HepG2 (cell line): ENCODE measurements around the gene ADPRH. TPM values are rescaled to one million over a fixed set of nuclear protein-coding genes. Genes with fewer than 3 reads are reported as not detected.

Experiments
- ATAC-seq: fragments of 200-7000 bp; cut with Tn5 transposase; 3 replicates; pipeline ENCODE4 v1.9.1; 2020; ENCODE audit warnings: mild to moderate bottlenecking, moderate library complexity
- BruUV-seq: library from RNA; stranded (reverse); fragments of 400-500 nt; replicated peaks from 2 replicates; lab custom pipeline; 2021; lab: Mats Ljungman, UMichigan
- CTCF ChIA-PET: fragments of 300-600 bp; formaldehyde crosslinking; extraction: SDS; loops from one replicate; lab custom pipeline; 2021; ENCODE audit warnings: low total read pairs, inconsistent platforms, low intra/inter-chr PET ratio; lab: Yijun Ruan, JAX
- POLR2A ChIA-PET: fragments of 350-600 bp; sonication (Branson Sonifier 250); formaldehyde crosslinking; loops from one replicate; lab custom pipeline; 2020; ENCODE audit warnings: antibody characterized with exemption, inconsistent platforms; lab: Yijun Ruan, JAX
- DNase-seq: peaks from one replicate; pipeline ENCODE4 v3.0.0-alpha.2; 2015; ENCODE audit warnings: low spot score
- FAIRE-seq: peaks from 3 replicates; lab custom pipeline; 2011; peaks lifted over from hg19 to GRCh38; lab: Jason Lieb, UNC
- H2AFZ ChIP-seq: one replicate; pipeline ENCODE4 v1.6.1; 2011; ENCODE audit warnings: low read length, inconsistent platforms
- H3K27ac ChIP-seq: fragments of 300-600 bp; 3 replicates; pipeline ENCODE4 v1.8.0; 2011; ENCODE audit warnings: mixed run types, mild to moderate bottlenecking, mixed read lengths, low read length, inconsistent platforms; ENCODE audit not compliant: insufficient read depth; ENCODE audit errors: extremely low read length
- H3K27me3 ChIP-seq, 2 experiments: fragments of 200-600 bp in 1 of 2; 2 replicates in 1 of 2; 3 replicates in 1 of 2; pipeline versions ENCODE4 v1.6.0 to v1.8.0; 2011; ENCODE audit warnings: low read length in 2 of 2, mild to moderate bottlenecking in 2 of 2, moderate library complexity in 2 of 2, inconsistent platforms in 1 of 2; ENCODE audit not compliant: insufficient read depth in 2 of 2, control insufficient read depth in 1 of 2
- H3K36me3 ChIP-seq, 2 experiments: fragments of 200-600 bp in 1 of 2; replicated peaks in 1 of 2; 2 replicates in 1 of 2; 3 replicates in 1 of 2; pipeline versions ENCODE4 v1.5.1 to v1.8.0; 2011; ENCODE audit warnings: low read length in 2 of 2, inconsistent platforms in 1 of 2; ENCODE audit not compliant: insufficient read depth in 2 of 2, control insufficient read depth in 1 of 2
- H3K4me1 ChIP-seq: 2 replicates; pipeline ENCODE4 v1.5.1; 2012; ENCODE audit warnings: low read length, inconsistent platforms; ENCODE audit not compliant: insufficient read depth
- H3K4me2 ChIP-seq: 2 replicates; pipeline ENCODE4 v1.6.0; 2011; ENCODE audit warnings: low read depth, low read length, inconsistent platforms
- H3K4me3 ChIP-seq, 3 experiments: fragments of 200-600 bp in 1 of 3; sonication (generic), shearing (Covaris generic) in 1 of 3; replicated peaks in 1 of 3; 2 replicates each; pipeline ENCODE4 v1.5.1; 2011 to 2016; ENCODE audit warnings: low read length in 3 of 3, inconsistent platforms in 2 of 3, low read depth in 2 of 3, mild to moderate bottlenecking in 2 of 3, control low read depth in 1 of 3, mixed read lengths in 1 of 3; ENCODE audit not compliant: insufficient read depth in 1 of 3
- H3K79me2 ChIP-seq: one replicate; pipeline ENCODE4 v1.6.1; 2011; ENCODE audit warnings: low read length, inconsistent platforms; ENCODE audit not compliant: insufficient read depth
- H3K9ac ChIP-seq: 2 replicates; pipeline ENCODE4 v1.6.0; 2011; ENCODE audit warnings: mild to moderate bottlenecking, low read depth, low read length, inconsistent platforms; ENCODE audit not compliant: insufficient read depth
- H3K9me3 ChIP-seq: 2 replicates; pipeline ENCODE4 v1.5.1; 2012; ENCODE audit warnings: mild to moderate bottlenecking, low read length
- H4K20me1 ChIP-seq: 2 replicates; pipeline ENCODE4 v1.6.0; 2011; ENCODE audit warnings: inconsistent platforms, mild to moderate bottlenecking, low read length, moderate library complexity; ENCODE audit not compliant: insufficient read depth
- AHDC1 ChIP-seq: sonication (generic); formaldehyde crosslinking; IDR thresholded peaks from 2 replicates; pipeline ENCODE4 v1.5.1; 2020; ENCODE audit warnings: mild to moderate bottlenecking, missing genetic modification reagents, borderline replicate concordance
- FOSL2 ChIP-seq: sonication (generic); formaldehyde crosslinking; IDR thresholded peaks from 2 replicates; pipeline ENCODE4 v1.4.0; 2020; ENCODE audit warnings: missing genetic modification reagents
- GLMP ChIP-seq: sonication (generic); formaldehyde crosslinking; IDR thresholded peaks from 2 replicates; pipeline ENCODE4 v1.9.0; 2021; ENCODE audit warnings: missing genetic modification reagents, mild to moderate bottlenecking, borderline replicate concordance
- GPBP1L1 ChIP-seq: sonication (generic); formaldehyde crosslinking; IDR thresholded peaks from 2 replicates; pipeline ENCODE4 v1.5.0; 2020; ENCODE audit warnings: mild to moderate bottlenecking, missing genetic modification reagents
- MXD3 ChIP-seq: IDR thresholded peaks from 2 replicates; pipeline ENCODE4 v1.6.1; 2016; ENCODE audit warnings: mild to moderate bottlenecking, missing biosample characterization, missing genetic modification reagents
- NPAS2 ChIP-seq: sonication (generic); formaldehyde crosslinking; IDR thresholded peaks from 2 replicates; pipeline ENCODE4 v1.8.0; 2022; ENCODE audit warnings: mild to moderate bottlenecking, missing genetic modification reagents, borderline replicate concordance
- PPARG ChIP-seq: conservative IDR thresholded peaks from 2 replicates; pipeline ENCODE4 v1.6.1; 2016; ENCODE audit warnings: missing biosample characterization, missing genetic modification reagents
- SIN3B ChIP-seq: fragments of 150-350 bp; IDR thresholded peaks from 2 replicates; pipeline ENCODE4 v1.6.1; 2014; ENCODE audit warnings: low read length
- SMAD9 ChIP-seq: sonication (generic); formaldehyde crosslinking; IDR thresholded peaks from 2 replicates; pipeline ENCODE4 v1.5.1; 2020; ENCODE audit warnings: mild to moderate bottlenecking, missing genetic modification reagents
- SMARCC2 ChIP-seq: fragments of 450-650 bp; IDR thresholded peaks from 2 replicates; pipeline ENCODE4 v1.6.1; 2017; ENCODE audit warnings: antibody characterized with exemption, mild to moderate bottlenecking
- SRY ChIP-seq: sonication (generic); formaldehyde crosslinking; IDR thresholded peaks from 2 replicates; pipeline ENCODE4 v1.8.0; 2022; ENCODE audit warnings: mild to moderate bottlenecking, missing genetic modification reagents
- TARDBP ChIP-seq: sonication (generic); formaldehyde crosslinking; IDR thresholded peaks from 2 replicates; pipeline ENCODE4 v1.8.0; 2022; ENCODE audit warnings: mild to moderate bottlenecking, missing genetic modification reagents
- TBX2 ChIP-seq: sonication (generic); formaldehyde crosslinking; IDR thresholded peaks from 2 replicates; pipeline ENCODE4 v1.5.0; 2020; ENCODE audit warnings: missing genetic modification reagents, mild to moderate bottlenecking, borderline replicate concordance
- TOE1 ChIP-seq: sonication (generic); formaldehyde crosslinking; IDR thresholded peaks from 2 replicates; pipeline ENCODE4 v1.4.0; 2020; ENCODE audit warnings: mild to moderate bottlenecking, missing genetic modification reagents
- ZMYM2 ChIP-seq: sonication (generic); formaldehyde crosslinking; IDR thresholded peaks from 2 replicates; pipeline ENCODE4 v1.8.0; 2022; ENCODE audit warnings: mild to moderate bottlenecking, missing genetic modification reagents
- ZNF136 ChIP-seq: sonication (generic); formaldehyde crosslinking; IDR thresholded peaks from 2 replicates; pipeline ENCODE4 v1.8.1; 2022; ENCODE audit warnings: low read depth, mild to moderate bottlenecking, moderate library complexity, missing genetic modification reagents
- ZNF180 ChIP-seq: sonication (generic); formaldehyde crosslinking; IDR thresholded peaks from 2 replicates; pipeline ENCODE4 v1.4.0; 2020; ENCODE audit warnings: low read depth, missing genetic modification reagents, borderline replicate concordance
- ZNF547 ChIP-seq: sonication (generic); formaldehyde crosslinking; IDR thresholded peaks from 2 replicates; pipeline ENCODE4 v1.5.1; 2020; ENCODE audit warnings: mild to moderate bottlenecking, missing genetic modification reagents
- ZNF841 ChIP-seq: sonication (generic); formaldehyde crosslinking; IDR thresholded peaks from 2 replicates; pipeline ENCODE4 v1.8.1; 2023; ENCODE audit warnings: missing genetic modification reagents, borderline replicate concordance
- WGBS: methylation state at CpG from one replicate; pipeline ENCODE4 v1.1.6; 2017; ENCODE audit warnings: low lambda C conversion rate; 5-methylcytosine and 5-hydroxymethylcytosine counted together
- in situ Hi-C: cut with HindIII; loops from 2 replicates; pipeline ENCODE4 v1.10.0; 2017; ENCODE audit warnings: low pct_unique_long_range_greater_than_20kb; ENCODE audit not compliant: extremely low pct_ligation_motif_present
- intact Hi-C: fragments of 100-400 bp; cut with micrococcal nuclease; formaldehyde crosslinking; loops from one replicate; pipeline ENCODE4 v1.10.0; 2022; ENCODE audit not compliant: unreplicated experiment
- polyA plus RNA-seq, 8 experiments: library from polyadenylated mRNA; depleted of rRNA in 3 of 8; stranded (reverse) in 7 of 8; unstranded in 1 of 8; fragments of >200 nt; fragmentation: Illumina TruSeq in 4 of 8; extraction: Trizol in 4 of 8; gene quantifications; 2 replicates each; pipeline versions ENCODE4 v1.2.1 to v1.2.3, GENCODE V29; 2011 to 2016; ENCODE audit warnings: low read depth in 4 of 8, missing spikeins in 1 of 8, mixed read lengths in 1 of 8; ENCODE audit not compliant: insufficient read depth in 1 of 8
- total RNA-seq, 5 experiments: library from RNA; depleted of rRNA; stranded (reverse); fragments of >200 nt; fragmentation: Illumina TruSeq; extraction: Trizol; gene quantifications; 2 replicates each; pipeline ENCODE4 v1.2.3, GENCODE V29; 2016; ENCODE audit warnings: low read depth in 1 of 5

ADPRH gene
- total and polyA plus RNA-seq, 2 of the 13 experiments (the other 11 are each of a cell fraction or from before 2014, with no cell fraction given): 0.01 to 0.15 TPM

- BruUV-seq: no TSS peak
- DNase-seq: no peak
- Histone ChIP-seq H3K79me2 (no peaks in the 10 kb centered on the region), H3K27me3 (no peaks in the 10 kb centered on the region), H3K4me2 (no peak overlapping the region), H2AFZ (no peak overlapping the region), H3K4me3 (no peak overlapping the region), H3K9me3 (no peaks in the 10 kb centered on the region), H3K27ac (no peak overlapping the region), H3K9ac (no peak overlapping the region)
- ChIA-PET POLR2A (no interaction called here), CTCF (no interaction called here)
- FAIRE-seq: no peak
- in situ Hi-C loops: no loop called here
- ATAC-seq: no peak
- 4% methylated on average over 1 of the region's 1 CpG for WGBS
- intact Hi-C loops: no loop called here
- TF ChIP-seq NPAS2 (CRISPR knock-in tag) (no peak), SIN3B (no peak), SMAD9 (no peak), MXD3 (CRISPR knock-in tag) (no peak), GLMP (no peak), SRY (CRISPR knock-in tag) (no peak), TBX2 (CRISPR knock-in tag) (no peak), SMARCC2 (no peak), PPARG (CRISPR knock-in tag) (no peak), ZNF180 (CRISPR knock-in tag) (no peak), AHDC1 (CRISPR knock-in tag) (no peak), ZMYM2 (CRISPR knock-in tag) (no peak), ZNF841 (CRISPR knock-in tag) (no peak), GPBP1L1 (CRISPR knock-in tag) (no peak), TARDBP (CRISPR knock-in tag) (no peak), FOSL2 (CRISPR knock-in tag) (no peak), ZNF547 (CRISPR knock-in tag) (no peak), TOE1 (no peak), ZNF136 (CRISPR knock-in tag) (no peak)
- TF ChIP-seq, all 625 proteins: peak for 0
- Histone ChIP-seq H3K36me3 (no peaks in the 10 kb centered on the region), H4K20me1 (no peaks in the 10 kb centered on the region), H3K4me1 (no peaks in the 10 kb centered on the region)
These were observed 32.1 kb upstream of the ADPRH start for GRCh38 chr3:119547227-119547626.
